H9 (cell line): ENCODE measurements around the gene DCAF12. TPM values are rescaled to one million over a fixed set of nuclear protein-coding genes. Genes with fewer than 3 reads are reported as not detected.

Experiments
- DNase-seq: peaks from one replicate; pipeline ENCODE4 v3.0.0-alpha.2; 2017
- H2AFZ ChIP-seq: one replicate; pipeline ENCODE4 v1.6.1; 2013; ENCODE audit warnings: mild to moderate bottlenecking, low read length, control low read depth, moderate library complexity
- H2AK5ac ChIP-seq: 2 replicates; pipeline ENCODE4 v1.6.1; 2013; ENCODE audit warnings: low read length, control low read depth, mixed read lengths; ENCODE audit not compliant: insufficient read length
- H2BK120ac ChIP-seq: one replicate; pipeline ENCODE4 v1.6.1; 2013; ENCODE audit warnings: low read depth, mild to moderate bottlenecking, low read length, control low read depth, inconsistent platforms; ENCODE audit not compliant: poor library complexity, severe bottlenecking
- H2BK12ac ChIP-seq: 2 replicates; pipeline ENCODE4 v1.6.1; 2013; ENCODE audit warnings: low read length, control low read depth, mixed read lengths, low read depth; ENCODE audit not compliant: insufficient read length
- H2BK15ac ChIP-seq: 2 replicates; pipeline ENCODE4 v1.6.1; 2013; ENCODE audit warnings: low read depth, low read length, control low read depth
- H2BK20ac ChIP-seq: one replicate; pipeline ENCODE4 v1.6.1; 2013; ENCODE audit warnings: low read depth, mild to moderate bottlenecking, low read length, control low read depth, inconsistent platforms; ENCODE audit not compliant: poor library complexity, severe bottlenecking
- H2BK5ac ChIP-seq: 2 replicates; pipeline ENCODE4 v1.6.1; 2013; ENCODE audit warnings: low read length, control low read depth, mixed read lengths; ENCODE audit not compliant: insufficient read length
- H3K14ac ChIP-seq: 2 replicates; pipeline ENCODE4 v1.6.1; 2013; ENCODE audit warnings: low read length, control low read depth; ENCODE audit not compliant: insufficient read depth
- H3K18ac ChIP-seq: 2 replicates; pipeline ENCODE4 v1.6.1; 2013; ENCODE audit warnings: low read depth, mild to moderate bottlenecking, mixed read lengths, low read length, control low read depth; ENCODE audit not compliant: insufficient read length
- H3K23ac ChIP-seq: 2 replicates; pipeline ENCODE4 v1.6.1; 2013; ENCODE audit warnings: low read length, control low read depth, mixed read lengths, low read depth; ENCODE audit not compliant: insufficient read length
- H3K23me2 ChIP-seq: 2 replicates; pipeline ENCODE4 v1.6.1; 2013; ENCODE audit warnings: low read depth, mild to moderate bottlenecking, mixed read lengths, low read length, control low read depth; ENCODE audit not compliant: insufficient read length, poor library complexity, severe bottlenecking
- H3K27ac ChIP-seq: 2 replicates; pipeline ENCODE4 v1.5.1; 2013; ENCODE audit warnings: low read length, control low read depth, mixed read lengths, low read depth; ENCODE audit not compliant: insufficient read length
- H3K27me3 ChIP-seq: 2 replicates; pipeline ENCODE4 v1.6.1; 2013; ENCODE audit warnings: low read length, control low read depth, inconsistent platforms; ENCODE audit not compliant: insufficient read depth
- H3K4ac ChIP-seq: 2 replicates; pipeline ENCODE4 v1.6.1; 2013; ENCODE audit warnings: low read depth, mild to moderate bottlenecking, control low read depth, inconsistent platforms, low read length, moderate library complexity
- H3K4me1 ChIP-seq: 2 replicates; pipeline ENCODE4 v1.6.1; 2013; ENCODE audit warnings: low read length, control low read depth, inconsistent platforms; ENCODE audit not compliant: insufficient read depth
- H3K4me2 ChIP-seq: 2 replicates; pipeline ENCODE4 v1.6.1; 2013; ENCODE audit warnings: low read length, control low read depth, mixed read lengths; ENCODE audit not compliant: insufficient read length, insufficient read depth
- H3K56ac ChIP-seq: 2 replicates; pipeline ENCODE4 v1.6.1; 2013; ENCODE audit warnings: low read depth, mild to moderate bottlenecking, mixed read lengths, low read length, control low read depth; ENCODE audit not compliant: insufficient read length
- H3K79me1 ChIP-seq: 2 replicates; pipeline ENCODE4 v1.6.1; 2013; ENCODE audit warnings: low read depth, mild to moderate bottlenecking, moderate library complexity, low read length, control low read depth, inconsistent platforms; ENCODE audit not compliant: insufficient read depth, poor library complexity, severe bottlenecking
- H3K79me2 ChIP-seq: 2 replicates; pipeline ENCODE4 v1.6.1; 2013; ENCODE audit warnings: low read length, control low read depth, inconsistent platforms; ENCODE audit not compliant: insufficient read depth
- H3K9ac ChIP-seq: 2 replicates; pipeline ENCODE4 v1.6.1; 2013; ENCODE audit warnings: low read length, control low read depth, mixed read lengths; ENCODE audit not compliant: insufficient read length; ENCODE audit errors: extremely low read depth
- H3K9me3 ChIP-seq: one replicate; pipeline ENCODE4 v1.6.1; 2013; ENCODE audit warnings: low read depth, low read length, inconsistent platforms; ENCODE audit not compliant: control insufficient read depth
- H3T11ph ChIP-seq: one replicate; pipeline ENCODE4 v1.6.1; 2013; ENCODE audit warnings: mild to moderate bottlenecking, low read length, control low read depth, inconsistent platforms
- H4K20me1 ChIP-seq: one replicate; pipeline ENCODE4 v1.6.1; 2013; ENCODE audit not compliant: control insufficient read depth, insufficient read length, insufficient read depth
- H4K5ac ChIP-seq: 2 replicates; pipeline ENCODE4 v1.6.1; 2013; ENCODE audit warnings: low read depth, mild to moderate bottlenecking, mixed read lengths, low read length, control low read depth; ENCODE audit not compliant: insufficient read length
- H4K8ac ChIP-seq: replicated peaks from 2 replicates; pipeline ENCODE4 v1.6.1; 2013; ENCODE audit warnings: low read length, control low read depth, mixed read lengths, low read depth; ENCODE audit not compliant: insufficient read length
- H4K91ac ChIP-seq: 2 replicates; pipeline ENCODE4 v1.6.1; 2013; ENCODE audit warnings: low read depth, mild to moderate bottlenecking, moderate library complexity, mixed read lengths, low read length, control low read depth; ENCODE audit not compliant: insufficient read length
- H3K27ac Mint-ChIP-seq, 3 experiments: 2 replicates in 2 of 3; 3 replicates in 1 of 3; pipeline ENCODE4 v1.8.0; 2020 to 2021; ENCODE audit warnings: mixed read lengths in 3 of 3, mild to moderate bottlenecking in 1 of 3, moderate library complexity in 1 of 3
- H3K27me3 Mint-ChIP-seq: 2 replicates; pipeline ENCODE4 v1.8.0; 2021; ENCODE audit warnings: low read depth, mild to moderate bottlenecking, moderate library complexity, mixed read lengths
- H3K36me3 Mint-ChIP-seq, 3 experiments: 2 replicates in 2 of 3; 3 replicates in 1 of 3; pipeline ENCODE4 v1.8.0; 2020 to 2021; ENCODE audit warnings: low read depth in 3 of 3, mixed read lengths in 3 of 3; ENCODE audit not compliant: insufficient read depth in 1 of 3
- H3K4me1 Mint-ChIP-seq, 2 experiments: 2 replicates each; pipeline ENCODE4 v1.8.0; 2020; ENCODE audit warnings: mixed read lengths in 2 of 2
- H3K4me3 Mint-ChIP-seq, 2 experiments: 2 replicates in 1 of 2; 3 replicates in 1 of 2; pipeline ENCODE4 v1.8.0; 2020 to 2021; ENCODE audit warnings: mild to moderate bottlenecking in 2 of 2, mixed read lengths in 2 of 2, moderate library complexity in 1 of 2
- H3K9me3 Mint-ChIP-seq, 2 experiments: 2 replicates in 1 of 2; 3 replicates in 1 of 2; pipeline ENCODE4 v1.8.0; 2020; ENCODE audit warnings: mild to moderate bottlenecking in 2 of 2, mixed read lengths in 2 of 2, moderate library complexity in 1 of 2
- WGBS: extraction: QIAGEN DNeasy Blood & Tissue Kit; methylation state at CpG from one replicate; pipeline ENCODE4 v1.1.7; 2013; ENCODE audit warnings: missing lambda C conversion rate, low lambda C conversion rate, mixed read lengths; ENCODE audit not compliant: insufficient read length; ENCODE audit errors: extremely low coverage; 5-methylcytosine and 5-hydroxymethylcytosine counted together
- total RNA-seq: library from RNA; stranded (reverse); gene quantifications from 2 replicates; pipeline ENCODE4 v1.2.1, GENCODE V29; 2021
- TF ChIP-seq, protein P1 (sequence below): fragments of 200-600 bp; sonication (generic); conservative IDR thresholded peaks from 3 replicates; pipeline ENCODE4 v1.8.0; 2021; ENCODE audit warnings: antibody characterized with exemption, mild to moderate bottlenecking

The DCAF12 gene
- total RNA-seq, 1 experiment from 2014 or later, result 33.6 TPM

DNA sequence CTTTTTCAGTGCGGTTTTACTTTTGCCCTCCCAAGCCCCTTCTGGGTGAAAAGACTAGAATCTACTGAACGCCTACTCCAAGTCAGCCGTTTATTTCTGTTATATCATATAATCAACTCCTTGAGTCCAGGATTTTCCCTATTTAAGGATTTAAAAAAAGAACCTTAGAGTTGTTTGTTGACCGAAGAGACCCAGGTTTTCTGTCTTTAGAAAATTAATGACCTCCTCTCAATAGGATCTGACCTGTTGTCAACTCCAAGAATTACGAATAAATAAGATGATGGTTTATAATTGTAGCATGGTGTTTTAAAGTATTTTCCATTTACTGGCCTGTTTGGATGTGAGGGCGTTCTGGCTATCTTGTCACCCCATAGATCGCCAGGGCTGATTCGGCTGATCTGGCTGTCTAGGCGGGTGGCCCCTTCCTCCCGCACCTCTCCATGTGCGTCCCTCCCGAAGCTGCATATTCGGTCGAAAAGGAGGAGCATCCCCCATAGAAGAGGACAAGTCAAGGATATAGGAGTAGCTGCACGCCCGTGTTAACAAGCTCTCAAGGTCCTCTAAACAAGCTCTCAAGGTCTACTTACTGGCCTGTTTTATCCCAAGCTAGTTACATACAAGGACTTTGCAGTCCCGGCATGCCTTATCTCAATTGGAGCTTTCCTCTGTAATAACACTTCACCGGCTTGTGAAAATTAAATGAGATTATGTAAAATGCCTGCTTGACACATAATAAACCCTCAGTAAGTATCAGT lies 76.7 kb downstream of the DCAF12 start:
- no CpG with 5 or more reads among the region's 18 CpGs for WGBS
- no peaks in the 10 kb centered on the region for H3K9me3 ChIP-seq
- DNase-seq, result peak; percentile 38
- TF ChIP-seq, protein P1, sequence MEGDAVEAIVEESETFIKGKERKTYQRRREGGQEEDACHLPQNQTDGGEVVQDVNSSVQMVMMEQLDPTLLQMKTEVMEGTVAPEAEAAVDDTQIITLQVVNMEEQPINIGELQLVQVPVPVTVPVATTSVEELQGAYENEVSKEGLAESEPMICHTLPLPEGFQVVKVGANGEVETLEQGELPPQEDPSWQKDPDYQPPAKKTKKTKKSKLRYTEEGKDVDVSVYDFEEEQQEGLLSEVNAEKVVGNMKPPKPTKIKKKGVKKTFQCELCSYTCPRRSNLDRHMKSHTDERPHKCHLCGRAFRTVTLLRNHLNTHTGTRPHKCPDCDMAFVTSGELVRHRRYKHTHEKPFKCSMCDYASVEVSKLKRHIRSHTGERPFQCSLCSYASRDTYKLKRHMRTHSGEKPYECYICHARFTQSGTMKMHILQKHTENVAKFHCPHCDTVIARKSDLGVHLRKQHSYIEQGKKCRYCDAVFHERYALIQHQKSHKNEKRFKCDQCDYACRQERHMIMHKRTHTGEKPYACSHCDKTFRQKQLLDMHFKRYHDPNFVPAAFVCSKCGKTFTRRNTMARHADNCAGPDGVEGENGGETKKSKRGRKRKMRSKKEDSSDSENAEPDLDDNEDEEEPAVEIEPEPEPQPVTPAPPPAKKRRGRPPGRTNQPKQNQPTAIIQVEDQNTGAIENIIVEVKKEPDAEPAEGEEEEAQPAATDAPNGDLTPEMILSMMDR, result no peak
- no peak overlapping the region for H3K4ac ChIP-seq
- no peak overlapping the region for H3T11ph ChIP-seq
- H2BK15ac ChIP-seq, result no peak overlapping the region
- no peak overlapping the region for H3K56ac ChIP-seq
- no peak overlapping the region for H2AFZ ChIP-seq
- H3K79me2 ChIP-seq, result peaks cover 28% of the 10 kb centered on the region; the same call in 1 of the 2 replicates
- no peaks in the 10 kb centered on the region for H3K79me1 ChIP-seq
- peak overlapping the region; percentile 22 for H3K18ac ChIP-seq
- Mint-ChIP-seq H3K4me1 (peaks cover 28 to 34% of the 10 kb centered on the region in 2 experiments), H3K4me3 (peak overlapping the region; percentile 97 to 99), H3K9me3 (no peaks in the 10 kb centered on the region; a peak in 2 of 5 replicates), H3K27ac (peak overlapping the region; percentile 100; a peak in 6 of 7 replicates), H3K27me3 (no peaks in the 10 kb centered on the region; the same call in none of the 2 replicates), H3K36me3 (peaks cover 0 to 4% (median 4%) of the 10 kb centered on the region in 3 experiments; a peak in 2 of 7 replicates)
- no peak overlapping the region for H2BK120ac ChIP-seq
- no peak overlapping the region for H2BK20ac ChIP-seq
- H3K23me2 ChIP-seq, result peaks cover 4% of the 10 kb centered on the region
- no peak overlapping the region for H3K23ac ChIP-seq
- H4K5ac ChIP-seq, result no peak overlapping the region
- H2BK5ac ChIP-seq, result no peak overlapping the region
- H4K8ac ChIP-seq, result no peak overlapping the region
- H2BK12ac ChIP-seq, result no peak overlapping the region
- no peaks in the 10 kb centered on the region for H4K20me1 ChIP-seq
- H4K91ac ChIP-seq, result no peak overlapping the region
- no peak overlapping the region for H2AK5ac ChIP-seq
- 0 out of 2 replicates have a peak, but pooled peaks cover 5% of the 10 kb centered on the region for H3K4me1 ChIP-seq
- H3K9ac ChIP-seq, result peak overlapping the region; percentile 49
- no peaks in the 10 kb centered on the region for H3K27me3 ChIP-seq
- H3K4me2 ChIP-seq, result peak overlapping the region; percentile 87
- H3K27ac ChIP-seq, result no peak overlapping the region
- peak overlapping the region; percentile 10; the same call in 1 of the 2 replicates for H3K14ac ChIP-seq
